Measurements from ENCODE around the gene GAS2. TPM values are rescaled to one million over a fixed set of nuclear protein-coding genes. Genes with fewer than 3 reads are reported as not detected.
A peak's percentile ranks its signal among the peaks of the same experiment; 100 is the strongest.

The GAS2 gene
- total RNA-seq, 1 donor from 2014 or later, result 3.4 TPM

DNA sequence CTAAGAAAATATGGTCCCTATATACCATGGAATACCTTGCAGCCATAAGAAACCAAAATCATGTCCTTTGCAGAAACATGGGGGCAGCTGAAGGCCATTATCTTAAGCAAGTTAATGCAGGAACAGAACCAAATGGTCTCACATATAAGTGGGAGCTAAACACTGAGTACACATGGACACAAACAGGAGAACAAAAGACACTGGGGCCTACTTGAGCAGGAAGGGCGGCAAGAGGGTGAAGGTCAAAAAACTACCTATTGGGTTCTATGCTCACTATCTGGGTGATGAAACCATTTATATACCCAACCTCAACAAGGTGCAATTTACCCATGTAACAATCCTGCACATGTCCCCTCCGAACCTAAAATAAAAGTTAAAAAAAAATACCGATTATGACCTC, 22.5 kb downstream of the GAS2 start:
- TF ChIP-seq, protein P1, sequence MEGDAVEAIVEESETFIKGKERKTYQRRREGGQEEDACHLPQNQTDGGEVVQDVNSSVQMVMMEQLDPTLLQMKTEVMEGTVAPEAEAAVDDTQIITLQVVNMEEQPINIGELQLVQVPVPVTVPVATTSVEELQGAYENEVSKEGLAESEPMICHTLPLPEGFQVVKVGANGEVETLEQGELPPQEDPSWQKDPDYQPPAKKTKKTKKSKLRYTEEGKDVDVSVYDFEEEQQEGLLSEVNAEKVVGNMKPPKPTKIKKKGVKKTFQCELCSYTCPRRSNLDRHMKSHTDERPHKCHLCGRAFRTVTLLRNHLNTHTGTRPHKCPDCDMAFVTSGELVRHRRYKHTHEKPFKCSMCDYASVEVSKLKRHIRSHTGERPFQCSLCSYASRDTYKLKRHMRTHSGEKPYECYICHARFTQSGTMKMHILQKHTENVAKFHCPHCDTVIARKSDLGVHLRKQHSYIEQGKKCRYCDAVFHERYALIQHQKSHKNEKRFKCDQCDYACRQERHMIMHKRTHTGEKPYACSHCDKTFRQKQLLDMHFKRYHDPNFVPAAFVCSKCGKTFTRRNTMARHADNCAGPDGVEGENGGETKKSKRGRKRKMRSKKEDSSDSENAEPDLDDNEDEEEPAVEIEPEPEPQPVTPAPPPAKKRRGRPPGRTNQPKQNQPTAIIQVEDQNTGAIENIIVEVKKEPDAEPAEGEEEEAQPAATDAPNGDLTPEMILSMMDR (conservative IDR thresholded peaks at IDR 0.05), result no peak
- H3K9me3 Mint-ChIP-seq, result no peaks in the 10 kb centered on the region
- no peak overlapping the region for H3K27ac Mint-ChIP-seq (ENCODE audit: unreplicated experiment)

DNA sequence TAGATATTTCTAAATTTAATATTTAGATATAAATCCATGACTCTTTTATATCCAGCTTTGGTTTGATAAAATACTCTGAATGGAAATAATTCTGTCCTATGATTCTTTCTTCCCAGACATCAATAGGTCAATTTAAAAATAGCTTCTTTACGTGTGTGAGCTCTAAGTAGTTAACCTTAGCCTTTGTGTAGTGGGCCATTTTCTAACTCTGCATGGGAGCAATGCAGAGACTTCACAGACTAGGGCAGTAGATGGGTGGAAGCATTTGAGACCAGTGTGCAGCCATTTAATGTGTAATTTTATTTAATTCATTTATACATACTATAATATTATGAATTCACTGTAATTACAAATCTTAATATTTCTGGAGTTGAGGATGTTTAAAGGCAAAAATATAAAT, 23.8 kb downstream of the GAS2 start:
- H3K4me3 Mint-ChIP-seq, result no peak overlapping the region
- DNase-seq (ENCODE audit: low read depth, low spot score), result no peak
- H3K9me3 Mint-ChIP-seq, result no peaks in the 10 kb centered on the region
- H3K27me3 Mint-ChIP-seq (ENCODE audit: low read depth), result no peaks in the 10 kb centered on the region
- TF ChIP-seq, protein P1 (conservative IDR thresholded peaks at IDR 0.05), result no peak
- peaks cover 26% of the 10 kb centered on the region for H3K4me1 Mint-ChIP-seq
- H3K36me3 Mint-ChIP-seq (ENCODE audit: low read depth), result no peaks in the 10 kb centered on the region
- H3K27ac Mint-ChIP-seq (ENCODE audit: unreplicated experiment), result no peak overlapping the region

More for the DNA sequence above, 22.5 kb downstream of the GAS2 start:
- peaks cover 26% of the 10 kb centered on the region for H3K4me1 Mint-ChIP-seq
- no peaks in the 10 kb centered on the region for H3K36me3 Mint-ChIP-seq (ENCODE audit: low read depth)
- no peak overlapping the region for H3K4me3 Mint-ChIP-seq
- no peak for DNase-seq (ENCODE audit: low read depth, low spot score)
- H3K27me3 Mint-ChIP-seq (ENCODE audit: low read depth), result no peaks in the 10 kb centered on the region

DNA sequence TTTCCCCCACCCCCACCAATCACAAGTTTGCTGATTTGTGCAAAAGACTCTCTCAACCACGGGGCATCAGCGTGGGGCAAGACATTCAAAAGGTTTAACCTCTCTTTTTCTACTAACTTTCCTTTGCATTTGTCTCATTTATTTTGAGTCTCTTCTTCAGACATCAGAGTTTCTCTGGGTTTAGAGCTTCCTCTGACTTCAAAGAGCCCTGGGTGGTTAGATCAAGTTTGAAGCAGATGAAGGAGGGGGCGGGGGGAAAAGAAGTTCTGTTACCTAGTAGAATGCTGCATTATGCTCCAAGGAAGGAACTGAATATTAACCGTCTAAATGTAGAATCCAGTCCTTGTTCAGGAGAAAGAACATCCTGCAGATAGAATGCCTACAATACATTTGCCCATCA, 24.5 kb downstream of the GAS2 start:
- H3K4me1 Mint-ChIP-seq, result peaks cover 26% of the 10 kb centered on the region
- H3K27ac Mint-ChIP-seq (ENCODE audit: unreplicated experiment), result peak overlapping the region; percentile 65
- DNase-seq (ENCODE audit: low read depth, low spot score), result no peak
- no peaks in the 10 kb centered on the region for H3K27me3 Mint-ChIP-seq (ENCODE audit: low read depth)
- H3K36me3 Mint-ChIP-seq (ENCODE audit: low read depth), result no peaks in the 10 kb centered on the region
- TF ChIP-seq, protein P1 (conservative IDR thresholded peaks at IDR 0.05), result no peak
- H3K4me3 Mint-ChIP-seq, result peak overlapping the region; percentile 3
- H3K9me3 Mint-ChIP-seq, result no peaks in the 10 kb centered on the region

DNA sequence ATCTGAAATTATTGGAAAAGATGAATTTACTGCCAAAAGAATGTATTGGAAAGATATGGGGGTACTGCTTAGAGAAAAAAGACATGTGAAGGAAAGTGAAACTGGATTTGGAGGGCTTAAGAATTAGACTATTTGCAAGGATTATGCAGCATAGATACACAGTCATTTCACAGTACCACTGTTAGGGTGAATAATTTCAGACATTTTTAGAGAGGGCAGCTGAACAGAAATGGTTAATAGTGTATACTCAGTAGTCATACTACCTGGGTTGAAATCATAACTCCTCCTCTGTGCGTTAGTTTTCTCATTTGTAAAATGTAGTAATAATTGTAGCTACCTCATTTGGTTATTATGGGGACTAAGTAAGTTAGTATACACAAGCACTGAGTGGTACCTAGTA, 33.0 kb downstream of the GAS2 start:
- TF ChIP-seq, protein P1 (conservative IDR thresholded peaks at IDR 0.05), result no peak
- DNase-seq (ENCODE audit: low read depth, low spot score), result no peak
- H3K4me1 Mint-ChIP-seq, result peaks cover 11% of the 10 kb centered on the region
- no peaks in the 10 kb centered on the region for H3K9me3 Mint-ChIP-seq
- H3K27me3 Mint-ChIP-seq (ENCODE audit: low read depth), result no peaks in the 10 kb centered on the region
- no peak overlapping the region for H3K4me3 Mint-ChIP-seq
- peaks cover 2% of the 10 kb centered on the region for H3K36me3 Mint-ChIP-seq (ENCODE audit: low read depth)
- H3K27ac Mint-ChIP-seq (ENCODE audit: unreplicated experiment), result no peak overlapping the region

DNA sequence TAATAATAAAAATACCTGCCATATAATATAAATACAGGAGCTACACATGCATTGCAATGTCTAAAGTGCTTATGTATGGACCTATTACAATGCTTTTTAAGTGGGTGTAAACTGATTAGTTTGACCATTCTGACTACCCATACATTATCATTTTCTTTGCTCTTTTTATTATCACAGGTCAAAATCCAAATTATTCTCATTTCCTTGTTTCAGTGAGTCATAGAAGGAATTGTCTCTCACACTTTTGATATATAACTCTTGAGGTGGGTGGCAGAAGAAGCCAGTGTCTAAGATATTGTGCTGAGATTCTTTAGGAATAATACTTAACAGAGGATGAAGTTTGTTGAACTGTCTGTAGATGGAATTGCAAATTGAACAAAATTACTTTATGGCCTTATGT, 35.6 kb downstream of the GAS2 start:
- Mint-ChIP-seq H3K27me3 (ENCODE audit: low read depth) (no peaks in the 10 kb centered on the region), H3K4me1 (peaks cover 11% of the 10 kb centered on the region), H3K36me3 (ENCODE audit: low read depth) (peaks cover 2% of the 10 kb centered on the region), H3K9me3 (no peaks in the 10 kb centered on the region), H3K4me3 (no peak overlapping the region), H3K27ac (ENCODE audit: unreplicated experiment) (no peak overlapping the region)
- TF ChIP-seq, protein P1 (conservative IDR thresholded peaks at IDR 0.05), result no peak
- DNase-seq (ENCODE audit: low read depth, low spot score), result no peak

DNA sequence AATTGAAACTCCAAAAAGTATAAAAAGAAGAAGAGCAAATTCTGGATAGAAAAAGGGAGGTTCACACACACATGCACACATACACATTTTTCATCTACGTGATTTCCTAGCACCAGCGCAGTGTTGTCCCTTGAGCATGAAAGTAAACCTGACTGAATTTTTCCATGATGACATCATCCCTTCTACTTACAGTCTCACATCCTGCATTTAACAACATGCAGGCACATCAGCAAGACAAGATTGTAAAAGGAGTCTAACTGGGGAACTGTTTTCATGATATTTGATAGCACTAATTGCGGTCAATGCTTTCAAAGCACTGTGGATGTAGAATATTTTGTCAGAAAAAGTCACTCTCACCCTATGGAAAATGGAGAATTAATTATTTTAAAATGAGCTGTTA, 36.6 kb downstream of the GAS2 start:
- Mint-ChIP-seq H3K4me1 (peaks cover 11% of the 10 kb centered on the region), H3K27me3 (ENCODE audit: low read depth) (no peaks in the 10 kb centered on the region), H3K4me3 (no peak overlapping the region), H3K36me3 (ENCODE audit: low read depth) (no peaks in the 10 kb centered on the region), H3K9me3 (no peaks in the 10 kb centered on the region), H3K27ac (ENCODE audit: unreplicated experiment) (peak overlapping the region; percentile 52)
- DNase-seq (ENCODE audit: low read depth, low spot score), result no peak
- TF ChIP-seq, protein P1 (conservative IDR thresholded peaks at IDR 0.05), result no peak
